COLO668 (cell line): ENCODE results near the gene RALGAPA2.

Source experiments
- DNase-seq: peaks from one replicate; lab custom pipeline; 2025; ENCODE audit not compliant: unreplicated experiment; lab: John Stamatoyannopoulos, UW

The RALGAPA2 gene

DNA sequence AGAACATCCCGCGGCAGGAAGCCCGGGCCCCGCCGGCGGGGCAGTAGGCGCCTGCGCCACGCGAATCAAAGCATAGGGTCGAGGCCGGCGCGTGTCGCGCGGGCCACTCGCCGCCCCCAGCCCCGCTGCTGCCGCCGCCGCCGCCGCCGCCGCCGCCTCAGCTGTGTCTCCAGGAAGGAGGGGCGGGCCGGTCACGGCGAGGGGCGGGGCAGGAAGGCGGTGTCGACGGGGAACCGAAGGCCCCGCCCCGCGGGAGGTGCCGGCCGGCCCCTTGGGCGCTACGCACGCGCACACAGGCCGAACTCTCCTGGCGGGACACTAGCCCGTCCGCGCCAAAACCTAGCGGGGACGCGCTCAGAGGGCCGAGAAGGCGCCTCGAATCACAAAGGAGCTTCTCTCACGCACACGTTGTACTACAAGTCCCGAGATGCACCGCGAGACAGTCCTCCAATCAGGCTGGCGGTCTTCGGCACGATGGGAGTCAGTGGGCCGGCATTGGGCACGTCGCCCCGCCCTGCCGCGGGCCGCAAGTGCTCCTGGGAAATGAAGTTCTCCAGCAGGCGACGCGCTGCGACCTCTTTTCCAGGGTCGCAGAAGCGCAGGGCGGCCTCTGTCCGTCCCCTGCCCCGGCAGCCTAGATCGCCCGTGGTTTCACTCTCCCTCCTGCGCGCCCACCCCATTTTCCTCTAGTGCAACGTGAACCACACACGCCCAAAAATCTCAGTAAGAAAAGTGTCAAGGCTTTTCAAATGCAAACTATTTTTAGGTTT, at the start of gene RALGAPA2:
RALGAPA2 (minus strand) TSS at position 171 of the 770 bp plus-strand sequence; CDS start at position 7, 164 bp downstream.
- peak; percentile 100 for DNase-seq

DNA sequence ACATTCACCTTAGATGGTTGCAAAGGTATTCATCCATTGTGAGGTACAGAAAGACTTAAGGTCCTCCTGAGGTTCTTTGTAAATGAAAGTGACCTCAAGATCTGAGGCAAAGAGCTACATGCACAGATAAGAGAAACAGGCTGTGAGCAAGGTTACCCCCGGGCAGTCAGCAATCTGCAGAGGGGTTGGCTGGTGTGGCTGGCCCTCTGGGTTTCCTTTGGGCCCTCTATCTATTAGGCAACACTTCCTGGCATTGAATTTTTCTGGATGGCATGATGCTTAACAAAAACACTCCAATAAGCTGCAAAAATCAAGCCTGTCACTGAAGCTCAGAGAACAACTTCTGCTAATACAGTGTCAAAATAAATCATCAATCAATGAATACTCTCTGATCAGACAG, 48.9 kb upstream of the RALGAPA2 start:
- no peak for DNase-seq

DNA sequence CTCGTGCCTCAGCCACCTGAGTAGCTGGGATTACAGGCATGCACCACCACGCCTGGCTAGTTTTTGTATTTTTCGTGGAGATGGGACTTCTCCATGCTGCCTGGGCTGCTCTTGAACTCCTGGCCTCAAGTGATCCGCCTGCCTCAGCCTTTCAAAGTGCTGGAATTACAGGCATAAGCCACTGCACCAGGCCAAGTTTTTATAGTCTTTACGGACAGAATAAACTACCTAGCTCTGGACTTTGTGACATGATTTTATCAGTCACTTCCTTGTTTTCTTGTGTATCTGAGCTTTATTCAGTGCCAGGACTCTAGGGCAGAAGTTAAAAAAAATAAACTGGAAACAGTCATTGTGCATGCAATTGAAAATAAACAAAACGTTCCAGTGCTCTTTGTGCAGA, 46.7 kb upstream of the RALGAPA2 start:
- no peak for DNase-seq

DNA sequence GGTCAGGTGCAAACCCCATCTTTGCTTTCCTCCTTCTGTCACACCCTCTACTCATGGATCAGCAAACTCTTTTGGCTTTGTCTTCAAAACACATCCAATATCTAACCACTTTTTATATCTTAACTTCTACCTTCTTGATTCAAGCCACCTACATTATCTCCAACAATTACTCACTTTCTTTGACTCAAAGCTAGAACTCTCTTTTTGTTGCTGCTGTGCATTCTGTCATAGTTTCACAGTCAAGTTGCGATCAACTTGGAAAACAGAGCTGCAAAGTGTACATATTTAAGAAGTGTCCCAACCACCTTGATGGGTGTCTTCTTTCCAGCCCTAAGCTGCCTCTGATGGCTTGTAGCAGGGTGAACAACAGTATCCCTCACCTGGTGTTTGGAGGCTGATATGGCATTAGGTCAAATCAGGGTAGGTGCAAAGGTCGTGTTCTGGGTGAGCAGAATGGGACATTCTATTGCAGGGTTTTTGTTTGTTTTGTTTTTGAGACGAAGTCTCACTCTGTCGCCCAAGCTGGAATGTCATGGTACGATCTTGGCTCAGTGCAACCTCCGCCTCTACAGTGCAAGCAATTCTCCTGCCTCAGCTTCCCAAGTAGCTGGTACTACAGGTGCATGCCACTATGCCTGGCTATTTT, 43.4 kb upstream of the RALGAPA2 start:
- DNase-seq, result no peak

DNA sequence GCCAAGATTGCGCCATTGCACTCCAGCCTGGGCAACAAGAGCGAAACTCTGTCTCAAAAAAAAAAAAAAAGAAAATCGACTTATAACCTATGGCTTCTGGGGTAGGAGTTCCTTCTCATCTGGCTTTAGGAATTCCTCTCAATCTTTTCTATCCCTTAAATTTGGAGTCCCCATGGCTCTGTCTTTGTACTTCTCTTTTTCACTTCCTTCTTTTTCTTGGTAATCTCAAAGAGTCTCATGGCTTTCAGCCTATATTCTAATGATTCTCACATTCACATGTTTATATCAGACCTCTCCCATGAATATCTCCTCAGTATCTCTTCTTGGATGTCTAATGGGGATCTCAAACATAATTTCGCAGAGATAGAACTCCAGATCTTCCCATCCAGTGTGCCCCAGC, 42.8 kb upstream of the RALGAPA2 start:
- no peak for DNase-seq

DNA sequence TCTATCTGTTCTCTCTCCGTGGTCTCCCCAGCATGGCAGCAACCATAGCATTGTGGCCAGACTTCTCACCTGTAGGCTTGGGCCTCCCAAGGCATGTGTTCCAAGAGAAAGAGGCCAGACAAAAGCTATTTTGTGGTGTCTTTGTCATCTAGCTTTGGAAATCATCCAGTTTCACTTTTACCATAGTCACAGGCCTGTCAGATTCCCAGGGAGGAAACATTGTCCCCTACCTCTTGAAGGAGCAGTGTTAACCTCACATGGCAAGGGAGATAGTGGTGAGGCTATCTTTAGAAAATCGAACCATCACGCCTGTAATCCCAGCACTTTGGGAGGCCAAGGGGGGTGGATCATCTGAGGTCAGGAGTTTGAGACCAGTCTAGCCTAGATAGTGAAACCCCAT, 42.3 kb upstream of the RALGAPA2 start:
- no peak for DNase-seq

DNA sequence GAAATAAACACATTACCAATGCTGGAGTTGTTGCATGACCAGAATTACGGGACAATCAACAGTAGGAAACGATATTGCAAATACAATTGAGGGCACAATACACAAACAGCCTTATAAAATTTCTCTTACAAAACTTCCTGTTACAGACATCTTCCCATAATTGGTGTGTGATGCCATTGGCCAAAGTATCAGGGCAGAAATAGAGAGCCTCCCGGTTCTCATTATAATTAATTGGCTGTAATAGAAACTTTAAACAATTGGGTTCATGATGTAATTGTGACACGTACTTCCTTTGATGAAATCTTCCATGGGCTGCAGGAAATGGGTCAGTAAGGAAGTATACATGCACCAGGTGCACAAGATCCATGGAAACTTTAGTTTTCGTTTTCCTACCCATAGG, 40.3 kb upstream of the RALGAPA2 start:
- DNase-seq, result no peak

DNA sequence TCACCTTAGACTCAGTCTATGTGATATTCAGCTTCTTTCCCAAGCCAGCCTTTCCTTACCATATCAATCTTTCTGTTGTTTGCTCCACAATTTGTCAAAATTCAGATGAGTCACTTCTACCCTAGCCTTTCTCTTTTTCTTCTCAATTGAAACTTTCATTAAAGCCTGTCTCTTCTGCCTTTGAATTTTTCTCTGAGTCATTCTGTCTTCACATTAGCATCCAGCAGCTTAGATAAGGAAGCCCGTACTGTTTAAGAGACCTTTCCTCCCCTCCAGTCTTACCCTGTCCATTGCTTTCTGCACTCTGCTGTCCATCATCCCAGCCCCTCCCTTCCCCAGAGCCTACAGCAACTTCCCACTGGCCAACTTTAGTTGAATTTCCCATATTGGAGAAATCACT, 34.9 kb upstream of the RALGAPA2 start:
- no peak for DNase-seq

DNA sequence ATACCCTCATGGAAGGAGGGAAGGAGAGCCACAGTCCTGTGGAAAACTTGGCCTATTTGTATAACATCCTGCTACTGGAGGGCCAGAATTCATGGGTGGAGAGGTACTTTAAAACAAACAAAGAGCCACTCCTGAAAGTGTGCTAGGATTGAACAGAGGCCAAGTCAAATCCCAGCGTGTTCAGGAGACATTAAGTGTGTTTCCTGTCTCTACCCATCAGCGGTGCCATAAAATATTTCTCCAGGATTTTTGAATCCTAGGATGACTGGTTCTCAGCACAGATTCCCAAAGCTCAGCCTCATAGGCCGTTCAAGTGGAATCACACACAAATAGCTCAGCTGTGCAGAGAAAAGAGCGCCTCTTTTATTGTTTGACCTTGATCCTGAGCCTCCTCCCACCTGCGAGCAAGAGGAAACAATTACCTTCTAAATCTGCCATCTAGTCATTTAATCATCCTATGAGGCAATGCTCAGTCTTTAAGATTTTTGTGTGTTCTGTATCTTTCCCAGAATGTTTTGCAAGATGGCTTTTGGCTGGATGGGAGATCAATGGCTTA, 31.8 kb upstream of the RALGAPA2 start:
- DNase-seq, result peak; percentile 48

DNA sequence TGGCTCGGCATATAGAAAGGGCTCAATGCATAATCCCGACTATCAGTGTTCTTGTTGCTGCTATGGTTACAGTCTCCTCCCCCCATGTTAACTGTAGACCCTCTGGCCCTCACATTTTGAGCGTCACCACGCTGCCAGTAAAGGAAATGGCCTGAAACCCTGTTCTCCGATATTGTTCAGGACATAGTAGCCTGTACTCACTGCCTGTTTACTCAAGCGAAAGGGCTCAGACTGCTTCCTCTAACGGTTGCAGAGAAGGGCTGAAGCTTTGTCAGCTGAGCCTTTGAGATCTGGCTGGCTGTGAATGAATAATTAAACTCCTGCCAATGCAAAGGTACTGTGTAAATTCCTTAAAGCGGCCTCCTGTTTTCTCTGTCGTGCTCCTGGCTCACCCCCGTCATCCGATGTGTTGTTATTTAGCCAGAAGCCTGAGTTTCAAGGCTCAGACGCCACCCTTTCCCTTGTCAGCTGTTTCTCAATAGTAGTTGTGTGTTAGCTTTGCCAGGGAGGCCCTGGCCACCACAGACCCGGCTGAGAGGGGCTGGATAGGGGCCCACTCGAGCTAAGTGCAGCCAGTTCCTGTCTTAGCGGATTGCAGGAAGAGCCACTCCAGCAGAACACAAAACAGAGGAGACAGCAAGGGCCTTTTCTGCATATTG, 31.2 kb upstream of the RALGAPA2 start:
- peak; percentile 59 for DNase-seq

DNA sequence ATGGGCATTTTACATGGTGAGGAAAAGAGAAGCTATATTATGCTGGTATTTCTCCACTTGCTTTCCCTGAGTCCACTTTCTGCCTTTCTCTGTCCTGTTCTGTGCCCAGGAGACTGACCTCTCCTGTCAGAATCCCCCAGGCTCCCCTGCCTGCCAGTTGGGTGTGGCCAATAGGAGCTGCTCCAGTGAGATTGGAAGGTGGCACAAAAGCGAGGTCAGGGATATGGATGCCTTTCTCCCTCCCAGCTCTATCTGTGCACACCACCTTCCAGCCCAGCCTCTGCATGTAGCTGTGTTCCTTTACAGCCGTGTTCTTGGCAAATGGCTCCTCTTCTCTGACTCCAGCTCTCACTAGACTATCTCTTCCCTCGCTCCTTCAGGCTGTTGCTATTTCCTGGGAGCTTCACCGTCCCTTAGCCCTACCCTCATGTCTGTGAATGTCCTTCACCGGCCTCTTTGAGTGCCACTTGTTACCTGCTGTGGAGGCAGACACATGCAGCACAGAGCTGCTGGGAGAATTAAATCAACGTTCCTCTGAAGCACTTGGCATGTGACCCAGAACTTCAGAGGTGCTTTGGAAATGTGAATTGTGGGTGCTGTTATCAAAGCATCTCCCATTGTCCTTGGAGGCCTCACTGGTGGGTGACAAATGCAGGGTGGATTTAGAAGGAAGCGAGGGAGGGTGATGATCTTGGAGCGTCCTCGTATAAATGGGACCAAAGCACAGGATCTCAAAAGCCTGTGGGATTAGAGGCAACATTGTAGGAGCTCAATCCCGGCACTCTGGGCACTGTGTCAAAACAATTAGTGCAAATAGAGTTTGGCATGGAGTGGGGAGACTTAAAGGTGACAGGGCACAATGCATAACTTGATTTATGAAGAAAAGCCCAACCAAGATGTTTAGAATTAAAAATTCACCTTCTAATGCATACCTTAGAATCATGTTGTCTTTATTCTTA, 28.9 kb upstream of the RALGAPA2 start:
- DNase-seq, result no peak

DNA sequence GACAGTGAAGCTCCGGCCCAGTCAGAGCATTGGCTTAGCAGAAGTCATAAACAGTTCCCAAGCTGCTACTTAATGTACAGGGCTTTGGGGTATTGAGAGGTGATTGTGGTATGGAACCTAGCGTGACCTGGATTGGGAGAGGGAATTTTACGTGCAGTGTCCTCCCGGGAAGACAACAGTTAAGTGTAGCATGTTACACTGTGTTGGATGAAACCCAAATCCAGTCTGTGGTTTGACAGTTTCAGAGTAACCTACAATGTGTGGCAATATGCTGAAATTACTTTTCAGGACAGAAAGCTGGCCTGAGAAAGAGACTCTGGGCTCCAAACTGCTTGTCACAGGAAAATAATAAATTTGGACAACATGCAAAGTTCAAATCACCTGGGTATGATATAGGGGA, 28.1 kb upstream of the RALGAPA2 start:
- no peak for DNase-seq

DNA sequence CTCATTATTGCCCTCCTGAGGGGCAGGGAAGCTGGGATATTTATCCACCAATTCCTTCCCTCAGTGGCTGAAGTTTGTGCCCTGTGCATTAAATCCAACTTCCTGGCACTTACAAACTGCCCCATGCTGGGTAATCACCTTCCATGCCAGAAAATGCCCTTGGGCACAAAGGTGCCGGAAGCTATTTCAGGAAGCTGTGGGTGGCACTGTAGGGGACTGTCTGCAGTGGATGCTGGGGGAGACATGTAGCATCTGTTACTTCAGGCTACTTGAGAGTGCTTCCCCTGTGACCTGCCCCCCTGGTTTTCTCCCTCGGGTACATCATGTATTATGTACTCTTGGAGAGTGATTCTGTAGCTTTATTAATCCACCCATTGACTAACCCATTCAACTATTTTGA, 24.7 kb upstream of the RALGAPA2 start:
- DNase-seq, result peak; percentile 15

DNA sequence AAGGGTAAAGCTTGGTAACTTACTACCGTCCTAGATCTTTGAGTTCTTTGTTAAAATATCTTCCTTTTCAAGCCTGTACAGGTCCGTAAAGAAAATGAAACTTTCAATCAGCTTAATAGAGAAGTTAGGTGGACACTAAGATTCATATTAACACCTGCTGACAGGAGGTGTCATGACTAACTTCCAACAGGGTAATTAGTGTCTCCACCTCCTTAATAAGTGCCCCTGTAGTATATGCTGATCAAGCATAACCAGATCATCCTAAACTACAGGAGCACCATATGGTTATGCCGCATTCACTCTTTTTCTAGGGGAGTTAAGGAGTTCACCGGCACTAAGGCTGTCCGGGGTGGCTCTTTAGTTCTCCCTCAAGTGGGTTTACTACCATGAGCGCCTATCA, 23.9 kb upstream of the RALGAPA2 start:
- DNase-seq, result no peak

DNA sequence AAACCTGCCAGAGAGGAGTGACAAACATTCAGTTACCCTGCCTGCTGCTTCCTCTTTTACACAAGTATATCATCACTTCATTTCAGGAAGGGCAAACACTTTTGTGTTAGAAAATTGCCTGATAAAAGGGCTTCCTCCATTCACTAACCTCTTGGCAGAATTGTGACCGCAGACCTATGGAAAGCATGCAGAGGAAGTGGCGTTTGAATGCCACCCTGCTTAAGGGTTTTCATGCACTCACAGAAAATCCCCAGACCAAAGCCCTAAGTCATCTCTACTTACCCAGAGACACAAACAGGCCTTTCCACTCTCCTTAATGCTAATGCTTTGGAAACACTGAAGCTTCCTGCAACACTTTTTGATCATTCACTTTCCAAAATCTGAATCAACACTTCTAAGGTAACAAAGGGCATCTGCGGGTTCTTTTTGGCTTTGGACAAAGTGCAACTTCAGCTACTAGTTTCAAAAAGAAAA, 22.1 kb upstream of the RALGAPA2 start:
- DNase-seq, result no peak

DNA sequence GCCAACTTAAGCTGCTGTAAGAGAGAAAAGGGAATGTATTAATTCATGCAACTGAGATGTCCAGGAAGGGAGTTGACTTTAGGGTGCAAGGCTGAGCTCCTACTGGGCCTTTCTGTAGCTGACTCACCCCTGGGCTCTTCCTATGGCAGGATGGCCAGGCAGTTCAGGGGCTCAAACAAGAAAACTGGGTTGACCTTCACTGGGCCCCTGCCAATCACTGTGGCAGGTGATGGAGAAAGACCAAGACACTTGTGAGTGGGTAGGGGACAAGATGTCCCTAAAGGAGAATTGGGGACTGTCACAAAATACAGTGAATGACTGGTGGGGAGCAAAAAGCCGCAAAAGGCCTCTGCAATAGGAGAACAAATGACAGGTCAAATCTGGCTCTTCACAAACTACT, 21.5 kb upstream of the RALGAPA2 start:
- no peak for DNase-seq

DNA sequence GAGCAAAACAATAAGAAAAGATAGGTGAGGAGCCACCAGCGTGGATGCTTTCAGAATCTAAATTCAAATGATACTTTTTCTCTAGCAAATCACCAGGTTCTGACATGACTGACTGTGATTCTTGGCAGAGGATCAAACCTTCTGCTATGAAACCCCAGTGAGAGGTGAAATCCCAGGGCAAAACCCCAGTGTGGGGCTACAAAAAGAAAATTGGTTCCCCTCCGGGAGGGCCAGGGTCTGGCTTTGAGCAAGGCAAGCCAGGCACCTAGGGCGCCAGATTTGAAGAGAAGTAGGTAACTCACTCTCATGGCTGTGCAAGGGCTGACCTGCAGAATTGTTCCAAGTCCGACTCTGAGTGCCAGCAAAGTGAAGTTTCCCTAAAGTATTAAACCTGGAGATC, 20.2 kb upstream of the RALGAPA2 start:
- no peak for DNase-seq

DNA sequence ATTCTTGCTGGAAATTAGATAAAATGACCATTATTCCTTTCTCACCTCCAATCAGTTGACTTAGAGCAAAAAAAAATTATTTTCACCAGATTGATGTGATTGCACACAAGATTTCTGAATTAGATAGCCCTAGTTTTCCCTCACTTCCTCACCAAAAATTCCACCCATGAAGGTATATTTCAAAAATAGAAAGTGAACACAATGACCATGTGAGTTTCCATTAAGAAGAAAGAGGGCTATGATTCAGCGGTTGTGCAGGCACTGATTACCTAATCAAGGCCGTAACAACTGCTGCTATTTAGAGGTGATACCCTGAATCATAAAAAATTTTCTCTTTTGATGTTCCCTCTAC, 19.5 kb upstream of the RALGAPA2 start:
- DNase-seq, result no peak

DNA sequence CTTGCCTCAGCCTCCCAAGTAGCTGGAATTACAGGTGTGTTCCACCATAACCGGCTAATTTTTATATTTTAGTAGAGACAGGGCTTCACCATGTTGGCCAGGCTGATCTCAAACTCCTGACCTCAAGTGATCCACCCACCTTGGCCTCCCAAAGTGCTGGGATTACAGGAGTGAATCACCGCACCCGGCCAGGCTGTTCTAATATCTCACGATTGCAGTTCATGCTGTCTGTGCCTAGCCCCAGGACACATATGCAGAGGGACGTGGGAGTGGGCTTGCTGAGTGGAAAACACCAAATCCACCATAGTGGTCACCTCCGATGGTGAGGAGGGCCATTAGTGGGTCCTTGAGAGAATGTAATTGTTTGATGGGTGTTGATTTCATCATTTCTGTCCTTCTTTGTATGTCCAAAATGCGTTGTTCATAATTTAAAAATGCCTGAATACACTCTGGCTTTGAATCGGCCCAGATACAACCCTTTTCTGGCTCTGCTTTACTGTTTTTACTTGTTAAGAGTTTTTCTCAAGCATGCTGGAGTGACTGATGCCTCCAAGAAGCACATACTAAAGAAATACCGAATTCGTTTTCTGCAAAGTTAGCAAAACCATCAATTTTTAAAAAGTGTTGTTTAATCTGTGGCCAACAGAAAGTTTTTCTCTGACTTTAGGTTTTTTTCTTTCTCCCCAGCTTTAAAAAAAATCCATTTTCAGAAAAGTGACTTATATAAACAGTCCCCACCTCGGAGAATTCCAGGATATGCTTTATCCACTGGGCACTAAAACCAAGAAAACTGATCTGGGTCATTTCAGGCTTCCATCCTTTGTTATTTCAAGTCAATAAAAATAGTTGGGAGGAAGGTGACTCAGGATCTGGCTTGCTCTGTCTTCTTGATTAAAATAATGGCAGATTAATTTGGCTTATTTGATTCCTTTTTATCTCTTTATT, 18.8 kb upstream of the RALGAPA2 start:
- no peak for DNase-seq

DNA sequence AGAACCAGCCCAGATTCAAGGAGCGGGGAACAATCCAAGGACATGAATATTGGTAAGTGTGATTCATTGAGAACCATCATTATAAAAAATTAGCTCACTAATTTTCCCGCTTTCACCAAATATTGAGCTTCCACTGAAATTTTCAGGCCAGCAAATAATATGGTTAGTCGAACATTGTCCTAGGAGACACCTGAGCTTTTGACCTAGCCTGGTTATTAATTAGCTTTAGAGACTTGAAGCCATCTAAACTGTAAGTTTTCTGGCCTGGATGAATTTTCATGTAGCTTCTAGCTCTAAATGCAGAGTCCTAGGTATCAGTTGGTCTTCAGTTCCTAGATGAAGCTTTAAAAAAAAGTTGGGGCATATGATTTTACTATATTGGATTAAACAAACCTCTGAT, 17.1 kb upstream of the RALGAPA2 start:
- no peak for DNase-seq
